HCT116 (cell line): Measurements from ENCODE around the gene VAMP8. TPM values are rescaled to one million over a fixed set of nuclear protein-coding genes. Genes with fewer than 3 reads are reported as not detected.

Source experiments
- ATAC-seq: fragments of 200-7000 bp; cut with Tn5 transposase; 2 replicates; pipeline ENCODE4 v1.9.1; 2020; ENCODE audit warnings: mild to moderate bottlenecking, moderate library complexity
- BruUV-seq: library from RNA; stranded (reverse); fragments of 400-500 nt; replicated peaks from 2 replicates; lab custom pipeline; 2021; lab: Mats Ljungman, UMichigan
- CTCF ChIA-PET: fragments of 300-600 bp; sonication (Branson Sonifier 250); formaldehyde crosslinking; loops from one replicate; lab custom pipeline; 2021; ENCODE audit warnings: antibody characterized with exemption; lab: Charles Lee
- POLR2A ChIA-PET: fragments of 300-600, 350-600 bp; sonication (Branson Sonifier 250); formaldehyde crosslinking; loops from one replicate; lab custom pipeline; 2021; ENCODE audit warnings: antibody characterized with exemption; lab: Charles Lee
- RAD21 ChIA-PET, 2 experiments: fragments of 300-600 bp; sonication (Branson Sonifier 250); formaldehyde crosslinking; loops; one replicate each; lab custom pipeline; 2023; ENCODE audit warnings: low total read pairs in 2 of 2; ENCODE audit not compliant: uncharacterized antibody in 2 of 2, unreplicated experiment in 2 of 2, low non-redundant PET in 1 of 2; lab: Charles Lee
- DNase-seq: peaks from one replicate; pipeline ENCODE4 v3.0.0-alpha.2; 2010; ENCODE audit warnings: low read depth, low spot score
- H2AFZ ChIP-seq: fragments of 200-600 bp; shearing (Covaris generic), sonication (generic); 2 replicates; pipeline ENCODE4 v1.6.1; 2017; ENCODE audit warnings: low read depth, mixed run types, mixed read lengths, antibody characterized with exemption, low read length; ENCODE audit not compliant: poor library complexity, severe bottlenecking
- H3K27ac ChIP-seq: 2 replicates; pipeline ENCODE4 v1.5.1; 2012; ENCODE audit warnings: low read depth, low read length
- H3K27me3 ChIP-seq: fragments of 200-600 bp; sonication (generic); 2 replicates; pipeline ENCODE4 v1.6.1; 2016; ENCODE audit warnings: mixed run types, low read length, mixed read lengths; ENCODE audit not compliant: insufficient read depth
- H3K36me3 ChIP-seq, 2 experiments: fragments of 200-500 bp in 1 of 2; fragments of 200-600 bp in 1 of 2; sonication (Bioruptor generic) in 1 of 2; sonication (generic) in 1 of 2; 2 replicates each; pipeline versions ENCODE4 v1.5.1 to v1.6.1; 2014 to 2016; ENCODE audit warnings: low read length in 2 of 2, inconsistent platforms in 1 of 2, mixed read lengths in 1 of 2, mixed run types in 1 of 2; ENCODE audit not compliant: insufficient read depth in 2 of 2, control insufficient read depth in 1 of 2
- H3K4me1 ChIP-seq, 2 experiments: fragments of 200-600 bp in 1 of 2; sonication (generic) in 1 of 2; 2 replicates each; pipeline versions ENCODE4 v1.5.1 to v1.6.1; 2012 to 2017; ENCODE audit warnings: low read length in 2 of 2, inconsistent platforms in 1 of 2, mild to moderate bottlenecking in 1 of 2, mixed read lengths in 1 of 2, mixed run types in 1 of 2, moderate library complexity in 1 of 2; ENCODE audit not compliant: insufficient read depth in 2 of 2, control insufficient read depth in 1 of 2
- H3K4me2 ChIP-seq: fragments of 200-600 bp; sonication (generic); 2 replicates; pipeline ENCODE4 v1.6.1; 2017; ENCODE audit warnings: mixed run types, low read length, mixed read lengths
- H3K4me3 ChIP-seq, 2 experiments: fragments of 200-600 bp in 1 of 2; sonication (generic) in 1 of 2; replicated peaks in 1 of 2; 2 replicates each; pipeline ENCODE4 v1.5.1; 2011 to 2016; ENCODE audit warnings: low read length in 2 of 2, control low read depth in 1 of 2, low read depth in 1 of 2, mild to moderate bottlenecking in 1 of 2, mixed read lengths in 1 of 2, mixed run types in 1 of 2
- H3K79me2 ChIP-seq: fragments of 200-600 bp; sonication (generic); 2 replicates; pipeline ENCODE4 v1.6.1; 2017; ENCODE audit warnings: mild to moderate bottlenecking, mixed run types, low read length, moderate library complexity, mixed read lengths; ENCODE audit not compliant: insufficient read depth
- H3K9ac ChIP-seq: fragments of 200-600 bp; sonication (generic); 2 replicates; pipeline ENCODE4 v1.6.1; 2016; ENCODE audit warnings: low read length, mixed read lengths
- H3K9me2 ChIP-seq: fragments of 200-600 bp; sonication (generic), shearing (Covaris generic); 2 replicates; pipeline ENCODE4 v1.6.1; 2017; ENCODE audit warnings: mixed run types, mild to moderate bottlenecking, moderate library complexity; ENCODE audit not compliant: insufficient read depth
- H3K9me3 ChIP-seq, 2 experiments: fragments of 200-500 bp in 1 of 2; fragments of 200-600 bp in 1 of 2; sonication (Bioruptor generic) in 1 of 2; sonication (generic) in 1 of 2; 2 replicates each; pipeline ENCODE4 v1.6.1; 2014 to 2017; ENCODE audit warnings: low read length in 2 of 2, mixed read lengths in 2 of 2, inconsistent platforms in 1 of 2, low read depth in 1 of 2, mild to moderate bottlenecking in 1 of 2, mixed run types in 1 of 2, moderate library complexity in 1 of 2; ENCODE audit not compliant: control insufficient read depth in 1 of 2, insufficient read depth in 1 of 2
- H4K20me1 ChIP-seq: fragments of 200-600 bp; sonication (generic), shearing (Covaris generic); 2 replicates; pipeline ENCODE4 v1.6.1; 2017; ENCODE audit warnings: mixed run types, mild to moderate bottlenecking, moderate library complexity; ENCODE audit not compliant: insufficient read depth
- ATF3 ChIP-seq: IDR thresholded peaks from 2 replicates; pipeline ENCODE4 v1.6.1; 2012
- CBX3 ChIP-seq: IDR thresholded peaks from 2 replicates; pipeline ENCODE4 v1.6.1; 2012; ENCODE audit warnings: low read depth
- CEBPB ChIP-seq: IDR thresholded peaks from 2 replicates; pipeline ENCODE4 v1.6.1; 2012; ENCODE audit warnings: low read depth
- CTCF ChIP-seq, 3 experiments: fragments of 200-600 bp in 1 of 3; sonication (generic) in 1 of 3; IDR thresholded peaks in 2 of 3; conservative IDR thresholded peaks in 1 of 3; 2 replicates each; pipeline ENCODE4 v1.5.1; 2012 to 2017; ENCODE audit warnings: low read depth in 2 of 3, low read length in 2 of 3, antibody characterized with exemption in 1 of 3, borderline replicate concordance in 1 of 3, control low read depth in 1 of 3, mild to moderate bottlenecking in 1 of 3, mixed read lengths in 1 of 3, mixed run types in 1 of 3, moderate library complexity in 1 of 3; ENCODE audit not compliant: insufficient read depth in 1 of 3
- EGR1 ChIP-seq: IDR thresholded peaks from 2 replicates; pipeline ENCODE4 v1.6.1; 2012; ENCODE audit warnings: low read depth
- ELF1 ChIP-seq: IDR thresholded peaks from 2 replicates; pipeline ENCODE4 v1.6.1; 2012; ENCODE audit warnings: low read depth, borderline replicate concordance
- EZH2phosphoT487 ChIP-seq: fragments of 200-600 bp; IDR thresholded peaks from 2 replicates; pipeline ENCODE4 v1.6.1; 2018; ENCODE audit warnings: antibody characterized with exemption, borderline replicate concordance
- FOSL1 ChIP-seq: IDR thresholded peaks from 2 replicates; pipeline ENCODE4 v1.6.1; 2012; ENCODE audit warnings: low read depth
- JUND ChIP-seq: IDR thresholded peaks from 2 replicates; pipeline ENCODE4 v1.6.1; 2012
- MAX ChIP-seq: IDR thresholded peaks from 2 replicates; pipeline ENCODE4 v1.6.1; 2012
- RAD21 ChIP-seq: IDR thresholded peaks from 2 replicates; pipeline ENCODE4 v1.6.1; 2012; ENCODE audit warnings: low read depth, mild to moderate bottlenecking
- REST ChIP-seq: IDR thresholded peaks from 2 replicates; pipeline ENCODE4 v1.6.1; 2012; ENCODE audit warnings: low read depth
- SIN3A ChIP-seq: IDR thresholded peaks from 2 replicates; pipeline ENCODE4 v1.6.1; 2012; ENCODE audit warnings: low read depth
- SP1 ChIP-seq: IDR thresholded peaks from 2 replicates; pipeline ENCODE4 v1.6.1; 2012; ENCODE audit warnings: low read depth
- SRF ChIP-seq: IDR thresholded peaks from 2 replicates; pipeline ENCODE4 v1.6.1; 2012; ENCODE audit warnings: low read depth
- ZBTB33 ChIP-seq: IDR thresholded peaks from 2 replicates; pipeline ENCODE4 v1.6.1; 2011; ENCODE audit warnings: mild to moderate bottlenecking, low read length, moderate library complexity; ENCODE audit not compliant: insufficient replicate concordance; ENCODE audit errors: extremely low read depth
- ZFX ChIP-seq: fragments of 450-650 bp; IDR thresholded peaks from 2 replicates; pipeline ENCODE4 v1.6.1; 2017
- ZNF274 ChIP-seq: fragments of 200-500 bp; sonication (Bioruptor generic); IDR thresholded peaks from 2 replicates; pipeline ENCODE4 v1.6.1; 2014; ENCODE audit warnings: mild to moderate bottlenecking, low read depth, low read length, inconsistent platforms
- intact Hi-C: fragments of 100-400 bp; cut with micrococcal nuclease; formaldehyde crosslinking; loops from 2 replicates; pipeline ENCODE4 v1.10.0; 2022
- total RNA-seq: library from RNA; stranded (reverse); gene quantifications from one replicate; pipeline ENCODE4 v1.2.1, GENCODE V29; 2021; ENCODE audit not compliant: unreplicated experiment

Gene VAMP8
- total RNA-seq, 1 experiment from 2014 or later = 52.6 TPM

GRCh38 chr2:85589982-85590791 lies 12.8 kb downstream of the VAMP8 start:
- no peaks in the 10 kb centered on the region for H3K9me2 ChIP-seq
- no peaks in the 10 kb centered on the region for H4K20me1 ChIP-seq
- ATAC-seq (no peak), DNase-seq (no peak)
- no peak overlapping the region for H3K4me2 ChIP-seq
- no peak overlapping the region for H3K4me3 ChIP-seq
- BruUV-seq = no TSS peak
- TF ChIP-seq CBX3 (no peak), CEBPB (no peak), CTCF (IDR thresholded peaks at IDR 0.05 in 2 of 3, conservative IDR thresholded peaks at IDR 0.05 in 1 of 3; ENCODE audit: borderline replicate concordance in 1 of 3, insufficient read depth in 1 of 3, low read depth in 2 of 3, low read length in 2 of 3) (no peak), ELF1 (no peak), ZFX (no peak), REST (no peak), ZBTB33 (no peak), JUND (no peak), SRF (no peak), MAX (no peak), RAD21 (no peak), ZNF274 (no peak), SIN3A (no peak), FOSL1 (no peak), SP1 (no peak), EGR1 (no peak), ATF3 (no peak), EZH2phosphoT487 (no peak)
- peaks cover 16 to 33% of the 10 kb centered on the region in 2 experiments for H3K4me1 ChIP-seq
- H3K79me2 ChIP-seq = no peaks in the 10 kb centered on the region
- H3K9ac ChIP-seq = no peak overlapping the region
- ChIA-PET CTCF (no interaction called here), RAD21 (no interaction called here), POLR2A (interaction anchor here (0.5 to 1.5 kb wide), 2 partner anchors 11 to 26 kb away, joined by 3 to 7 read pairs; partner anchors contain the start of gene USP39)
- H3K36me3 ChIP-seq = no peaks in the 10 kb centered on the region
- H3K9me3 ChIP-seq = no peaks in the 10 kb centered on the region
- intact Hi-C loops = no loop called here
- no peak overlapping the region for H2AFZ ChIP-seq
- H3K27me3 ChIP-seq = no peaks in the 10 kb centered on the region
- H3K27ac ChIP-seq = no peak overlapping the region
